Cardiac fibroblast (primary cell): ENCODE results near the gene TTR.

Experiments used
- DNase-seq, 2 donors: peaks; one replicate each; pipeline versions ENCODE4 v3.0.0 to v3.0.0-alpha.2; 2010; ENCODE audit warnings: low read depth in 2 of 2
- H3K4me3 ChIP-seq, 2 donors: replicated peaks in 1 of 2; 1 replicate in 1 of 2; 2 replicates in 1 of 2; pipeline ENCODE4 v1.5.1; 2011; ENCODE audit warnings: low read depth in 2 of 2, low read length in 2 of 2, mild to moderate bottlenecking in 2 of 2, moderate library complexity in 1 of 2
- CTCF ChIP-seq: IDR thresholded peaks from one replicate; pipeline ENCODE4 v1.5.1; 2011; ENCODE audit warnings: low read depth, mild to moderate bottlenecking, low read length, inconsistent platforms

Gene TTR

GRCh38 chr18:31585991-31586390, 5.7 kb upstream of the TTR start:
- H3K4me3 ChIP-seq = no peak overlapping the region
- no peak for TF ChIP-seq CTCF
- DNase-seq = no peak

GRCh38 chr18:31586616-31587015, 5.1 kb upstream of the TTR start:
- no peak for TF ChIP-seq CTCF
- DNase-seq = no peak
- no peak overlapping the region for H3K4me3 ChIP-seq

GRCh38 chr18:31587529-31587928, 4.1 kb upstream of the TTR start:
- no peak overlapping the region for H3K4me3 ChIP-seq
- peak in 1 of 2 donors; percentile 10 for DNase-seq
- TF ChIP-seq CTCF = no peak

GRCh38 chr18:31590570-31590969, 1.1 kb upstream of the TTR start:
- no peak for TF ChIP-seq CTCF
- no peak overlapping the region for H3K4me3 ChIP-seq
- no peak for DNase-seq

GRCh38 chr18:31591113-31591512, 564 bp upstream of the TTR start:
- H3K4me3 ChIP-seq = no peak overlapping the region
- DNase-seq = no peak
- no peak for TF ChIP-seq CTCF

- TF ChIP-seq CTCF = no peak
- DNase-seq = no peak
- H3K4me3 ChIP-seq = no peak overlapping the region
These were observed 955 bp downstream of the TTR start for GRCh38 chr18:31592506-31593157.
